Fibroblast of skin of right biceps (primary cell): ENCODE measurements around the gene AHR.
A peak's percentile ranks its signal among the peaks of the same experiment; 100 is the strongest.
"Not testable (repeated sequence)": the region's sequence is repeated elsewhere in the genome, so short reads cannot be mapped to it uniquely, and the experiment has no call there.

Experiments used
- DNase-seq: peaks from one replicate; pipeline ENCODE4 v3.0.0-alpha.2; 2013

AHR gene

GRCh38 chr7:17342756-17343155 is 44.3 kb downstream of the AHR start:
- peak; percentile 31 for DNase-seq

DNA sequence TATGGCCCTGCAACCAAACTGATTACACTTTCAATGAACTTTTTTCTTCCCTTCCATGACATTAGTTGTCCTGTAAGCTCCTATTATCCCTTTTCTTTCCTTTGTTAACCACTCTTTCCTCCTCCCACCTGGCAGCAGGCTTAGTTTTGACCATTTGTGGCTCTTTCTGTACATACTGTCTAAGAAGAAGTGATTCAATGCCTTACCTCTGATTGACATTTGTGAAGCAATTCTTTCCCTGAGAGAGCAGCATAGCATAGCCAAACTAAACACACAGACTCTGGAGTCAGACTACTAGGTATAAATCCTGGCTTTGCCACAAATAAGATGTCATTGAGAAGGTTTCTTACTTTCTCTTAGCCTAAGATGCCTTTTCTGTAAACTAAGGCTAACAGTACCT is 48.9 kb downstream of the AHR start:
- DNase-seq: peak; percentile 21

DNA sequence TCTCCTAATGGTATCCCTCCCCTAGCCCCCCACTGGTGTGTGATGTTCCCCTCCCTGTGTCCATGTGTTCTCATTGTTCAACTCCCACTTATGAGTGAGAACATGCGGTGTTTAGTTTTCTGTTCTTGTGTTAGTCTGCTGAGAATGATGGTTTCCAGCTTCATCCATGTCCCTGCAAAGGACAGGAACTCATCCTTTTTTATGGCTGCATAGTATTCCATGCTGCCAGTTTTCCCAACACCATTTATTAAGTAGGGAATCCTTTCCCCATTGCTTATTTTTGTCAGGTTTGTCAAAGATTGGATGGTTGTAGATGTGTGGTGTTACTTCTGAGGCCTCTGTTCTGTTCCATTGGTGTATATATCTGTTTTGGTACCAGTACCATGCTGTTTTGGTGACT is 50.5 kb downstream of the AHR start:
- not testable (repeated sequence) for DNase-seq

GRCh38 chr7:17350321-17350720 is 51.9 kb downstream of the AHR start:
- DNase-seq: not testable (repeated sequence)

- not testable (repeated sequence) for DNase-seq
These were observed 55.4 kb downstream of the AHR start for GRCh38 chr7:17353650-17354419.

DNA sequence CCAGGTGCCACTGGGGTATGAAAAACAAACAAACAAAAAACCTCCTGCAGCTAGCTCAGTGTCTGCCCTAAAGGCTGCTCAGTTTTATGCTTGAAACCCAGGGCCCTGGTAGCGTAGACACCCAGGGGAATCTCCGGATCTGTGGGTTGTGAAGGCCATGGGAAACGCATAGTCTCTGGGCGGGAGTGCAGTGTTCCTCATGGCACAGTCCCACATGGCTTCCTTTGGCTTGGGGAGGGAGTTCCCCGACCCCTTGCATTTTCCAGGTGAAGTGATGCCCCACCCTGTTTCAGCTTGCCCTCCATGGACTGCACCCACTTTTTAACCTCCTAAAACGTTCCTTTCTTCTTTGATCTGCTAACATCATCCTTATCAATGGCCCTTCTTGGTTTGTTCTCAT is 56.0 kb downstream of the AHR start:
- DNase-seq: no peak

DNA sequence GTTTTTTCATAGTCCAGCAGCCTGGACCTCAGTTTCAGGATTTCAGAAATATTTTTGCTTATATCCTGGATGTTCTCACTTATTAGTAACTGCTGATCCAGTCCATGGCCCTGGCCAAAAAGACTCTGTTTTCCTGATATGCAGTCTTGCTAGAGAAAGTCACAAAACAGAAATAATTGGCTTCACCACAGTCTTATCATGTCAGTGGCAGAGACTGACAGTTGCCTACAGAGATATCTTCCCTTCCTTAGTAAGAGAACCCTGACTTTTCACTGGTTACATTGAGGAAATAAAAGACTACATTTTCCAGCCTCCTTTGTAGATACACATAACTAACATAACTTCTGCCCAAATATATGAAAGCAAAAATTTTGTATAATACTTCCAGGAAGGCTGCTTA is 56.6 kb downstream of the AHR start:
- no peak for DNase-seq

DNA sequence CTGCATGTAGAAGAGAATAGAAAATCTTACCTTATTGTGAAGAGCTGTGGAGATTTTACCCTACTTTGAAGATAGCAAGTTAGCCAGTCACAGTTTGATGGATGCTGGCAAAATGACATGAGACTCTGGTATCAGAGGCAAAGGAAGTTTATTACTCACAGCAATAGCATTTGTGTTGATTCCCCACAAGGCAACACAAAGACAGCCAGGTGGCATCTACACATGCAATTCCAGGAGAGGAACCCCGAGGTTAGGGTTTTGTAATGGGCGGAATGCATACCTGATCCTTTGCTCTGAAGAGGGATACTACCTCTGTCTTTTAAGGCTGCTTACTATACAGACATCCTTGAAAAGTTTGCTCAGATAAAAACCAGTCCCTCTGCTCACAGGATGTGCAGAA is 59.5 kb downstream of the AHR start:
- DNase-seq: peak; percentile 12

GRCh38 chr7:17359610-17360009 is 61.2 kb downstream of the AHR start:
- no peak for DNase-seq

- DNase-seq: no peak
These were observed 64.1 kb downstream of the AHR start for GRCh38 chr7:17362439-17363105.

DNA sequence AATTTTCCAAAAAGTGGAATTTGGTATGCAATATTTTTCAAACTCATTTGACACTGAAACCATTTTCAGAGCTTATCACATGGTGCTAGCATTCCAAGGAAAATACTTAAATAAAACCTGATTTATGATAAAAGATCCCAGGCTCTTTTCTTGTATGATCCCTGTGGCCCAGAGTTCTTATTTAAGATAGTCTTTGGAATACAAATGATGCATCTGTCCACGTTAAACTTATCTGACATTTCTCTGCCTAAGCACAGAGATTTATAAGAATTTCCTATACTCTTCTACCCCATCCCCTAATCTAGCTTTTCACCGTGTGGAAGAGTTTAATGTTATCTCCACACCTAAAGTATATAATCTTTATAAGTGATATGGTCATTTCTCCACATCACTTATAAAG is 66.2 kb downstream of the AHR start:
- DNase-seq: no peak

- no peak for DNase-seq
These were observed 67.3 kb downstream of the AHR start for GRCh38 chr7:17365775-17366174.

- DNase-seq: peak; percentile 29
These were observed 69.0 kb downstream of the AHR start for GRCh38 chr7:17367502-17367901.

- DNase-seq: no peak
These were observed 70.5 kb downstream of the AHR start for GRCh38 chr7:17368856-17369524.

DNA sequence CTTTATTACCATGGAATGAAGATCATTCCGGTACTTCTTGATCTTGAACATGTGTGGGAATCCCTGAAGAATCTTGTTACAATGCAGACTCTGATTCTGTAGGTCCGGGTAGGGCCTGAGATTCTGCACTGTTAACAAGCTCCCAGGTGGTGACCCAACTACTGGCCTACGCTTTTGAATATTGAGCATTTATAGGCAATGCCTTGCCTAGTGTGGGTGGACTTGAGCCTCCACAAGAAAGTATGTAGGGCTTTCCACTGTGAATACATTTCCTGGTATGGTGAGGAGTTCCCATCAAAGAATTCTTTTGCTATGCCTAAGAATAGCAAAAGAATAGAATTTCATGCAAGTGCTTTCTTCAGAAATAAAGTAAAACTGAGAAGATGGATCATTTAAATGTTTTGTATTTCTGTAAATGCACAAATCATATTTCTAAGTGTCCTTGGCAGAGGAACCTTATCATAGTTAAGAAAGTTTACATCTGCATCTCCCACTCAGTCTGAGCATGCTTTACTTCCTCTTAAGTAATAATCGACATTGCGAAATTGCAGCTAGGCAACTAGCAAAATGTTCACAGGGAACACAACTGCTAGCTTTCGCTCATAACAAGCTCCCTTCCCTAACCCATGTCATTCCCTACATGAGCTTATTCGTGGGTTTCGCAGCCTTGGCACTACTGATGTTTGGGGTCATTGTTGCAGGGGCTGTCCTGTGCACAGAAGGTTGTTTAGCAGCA is 71.4 kb downstream of the AHR start:
- peak; percentile 87 for DNase-seq

GRCh38 chr7:17370901-17371585 is 72.6 kb downstream of the AHR start:
- DNase-seq: peak; percentile 28

- peak; percentile 97 for DNase-seq
These were observed 73.4 kb downstream of the AHR start for GRCh38 chr7:17371671-17372524.

DNA sequence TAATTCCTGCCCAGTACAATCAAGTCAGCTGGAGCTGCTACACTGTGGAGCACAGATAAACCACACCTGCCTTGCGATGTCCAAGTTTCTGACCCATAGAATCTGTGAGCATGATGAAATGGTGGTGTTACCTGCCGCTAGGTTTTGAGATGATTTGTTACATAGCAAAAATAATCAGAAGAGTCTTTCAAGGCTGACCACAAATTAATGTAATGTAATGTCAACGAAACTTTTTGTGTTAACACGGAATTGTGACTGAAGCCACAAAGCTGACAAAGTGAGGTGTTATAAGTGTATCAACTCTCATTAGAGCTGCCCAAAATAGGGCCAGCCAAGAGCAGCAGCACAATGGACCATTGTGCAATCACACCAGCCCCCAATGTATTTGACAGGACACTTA is 75.7 kb downstream of the AHR start:
- DNase-seq: no peak

DNA sequence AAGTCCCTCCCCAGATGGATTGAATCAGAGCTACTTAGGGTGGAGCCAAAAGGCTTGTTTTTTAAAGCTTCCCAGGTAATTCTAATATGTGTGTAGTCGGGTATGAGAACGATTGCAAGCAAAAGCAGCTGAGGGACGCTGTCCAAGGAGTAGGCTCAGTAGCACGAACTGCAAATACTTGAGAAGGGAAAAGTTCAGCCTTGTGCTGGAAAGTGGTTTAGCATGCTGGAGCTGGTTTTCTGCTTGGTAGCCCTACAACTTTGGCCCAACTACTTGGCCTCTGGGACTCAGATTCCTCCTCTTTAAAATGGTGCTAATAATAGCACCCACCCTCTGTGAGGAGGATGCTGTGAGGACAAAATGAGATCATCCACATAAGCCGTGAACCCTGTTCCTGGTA is 76.2 kb downstream of the AHR start:
- no peak for DNase-seq

- no peak for DNase-seq
These were observed 78.1 kb downstream of the AHR start for GRCh38 chr7:17376595-17376994.
